Stimulated activated naive CD4-positive, alpha-beta T cell (primary cell): ENCODE data around the gene SIK1.
"Not testable (repeated sequence)": the region's sequence is repeated elsewhere in the genome, so short reads cannot be mapped to it uniquely, and the experiment has no call there.

ENCODE experiments used
- DNase-seq, 6 experiments: peaks; one replicate each; lab custom pipeline; 2025; lab: John Stamatoyannopoulos, UW

The SIK1 gene

GRCh38 chr21:43439316-43440075 lies 12.6 kb upstream of the SIK1 start:
- DNase-seq = not testable (repeated sequence)

- DNase-seq = not testable (repeated sequence)
These were observed 9.3 kb upstream of the SIK1 start for GRCh38 chr21:43436272-43436671.

GRCh38 chr21:43433340-43434136 lies 6.6 kb upstream of the SIK1 start:
- not testable (repeated sequence) for DNase-seq

- not testable (repeated sequence) for DNase-seq
These were observed 4.0 kb upstream of the SIK1 start for GRCh38 chr21:43430830-43431416.

GRCh38 chr21:43428964-43429363 lies 2.0 kb upstream of the SIK1 start:
- not testable (repeated sequence) for DNase-seq

- not testable (repeated sequence) for DNase-seq
These were observed 270 bp upstream of the SIK1 start for GRCh38 chr21:43427242-43427559.

GRCh38 chr21:43426004-43426403 lies 927 bp downstream of the SIK1 start:
- not testable (repeated sequence) for DNase-seq

- not testable (repeated sequence) for DNase-seq
These were observed 7.5 kb downstream of the SIK1 start for GRCh38 chr21:43419475-43419874.

- not testable (repeated sequence) for DNase-seq
These were observed 12.4 kb downstream of the SIK1 start for GRCh38 chr21:43414576-43414975.

- DNase-seq = not testable (repeated sequence)
These were observed 14.7 kb downstream of the SIK1 start for GRCh38 chr21:43412020-43412788.

GRCh38 chr21:43410456-43411068 lies 16.4 kb downstream of the SIK1 start:
- DNase-seq = not testable (repeated sequence)

GRCh38 chr21:43407139-43407538 lies 19.8 kb downstream of the SIK1 start:
- DNase-seq = not testable (repeated sequence)

GRCh38 chr21:43404450-43404849 lies 22.5 kb downstream of the SIK1 start:
- DNase-seq = not testable (repeated sequence)

- not testable (repeated sequence) for DNase-seq
These were observed 23.1 kb downstream of the SIK1 start for GRCh38 chr21:43403651-43404430.

GRCh38 chr21:43401125-43401524 lies 25.8 kb downstream of the SIK1 start:
- not testable (repeated sequence) for DNase-seq

GRCh38 chr21:43399595-43400015 lies 27.3 kb downstream of the SIK1 start:
- DNase-seq = not testable (repeated sequence)

- not testable (repeated sequence) for DNase-seq
These were observed 27.8 kb downstream of the SIK1 start for GRCh38 chr21:43399136-43399535.

- DNase-seq = not testable (repeated sequence)
These were observed 28.4 kb downstream of the SIK1 start for GRCh38 chr21:43398533-43398932.

GRCh38 chr21:43398000-43398399 lies 28.9 kb downstream of the SIK1 start:
- DNase-seq = not testable (repeated sequence)

GRCh38 chr21:43397439-43397808 lies 29.5 kb downstream of the SIK1 start:
- not testable (repeated sequence) for DNase-seq
